ENCODE results near the gene KCNH8.

The KCNH8 gene

DNA sequence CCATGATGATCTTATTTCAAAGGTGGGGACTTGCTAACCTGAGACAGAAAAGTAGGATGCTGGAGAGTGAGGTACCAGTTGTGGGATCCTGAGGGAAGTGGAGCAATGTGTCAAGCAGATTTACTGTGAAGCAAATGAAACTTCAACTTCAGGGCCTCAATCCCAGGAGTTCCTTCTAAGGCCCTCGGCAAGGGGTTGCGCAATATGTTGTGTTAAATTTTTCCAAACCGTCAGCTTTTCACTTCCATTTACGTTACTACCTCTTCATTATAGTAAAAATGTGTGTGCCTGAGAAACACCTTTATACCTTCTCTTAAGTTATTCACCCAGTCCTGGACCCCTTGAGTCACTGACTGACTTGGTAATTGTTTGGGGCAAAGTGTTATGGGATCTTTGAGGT is 42.5 kb upstream of the KCNH8 start:
- peak; percentile 75 for TF ChIP-seq CEBPB (IDR thresholded peaks at IDR 0.05)
- no peak for TF ChIP-seq EGR1 (IDR thresholded peaks at IDR 0.05)

DNA sequence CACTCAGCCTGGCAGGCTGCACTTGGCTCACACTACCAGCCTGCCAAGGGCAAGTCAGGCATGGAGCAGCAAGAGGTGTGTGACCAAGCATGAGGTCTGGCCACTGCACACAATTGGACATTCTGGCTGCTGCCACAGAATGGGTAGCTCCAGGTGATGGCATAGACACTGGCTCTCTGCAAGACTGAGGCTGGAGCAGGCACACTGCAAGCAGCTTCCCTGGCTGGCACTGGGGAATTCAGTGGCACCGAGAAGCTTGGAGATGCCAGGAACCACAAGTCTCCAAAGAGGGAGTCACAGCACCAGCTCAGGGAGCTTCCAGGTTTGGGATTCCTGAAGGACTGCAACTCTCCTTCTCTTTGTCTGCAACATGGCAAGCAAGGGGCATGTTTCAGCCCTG is 42.0 kb upstream of the KCNH8 start:
- TF ChIP-seq NFIC (IDR thresholded peaks at IDR 0.05): no peak
- TF ChIP-seq CEBPB (IDR thresholded peaks at IDR 0.05): no peak
- TF ChIP-seq FOXM1 (IDR thresholded peaks at IDR 0.05; ENCODE audit: borderline replicate concordance, low read depth): no peak
- TF ChIP-seq, protein P1, sequence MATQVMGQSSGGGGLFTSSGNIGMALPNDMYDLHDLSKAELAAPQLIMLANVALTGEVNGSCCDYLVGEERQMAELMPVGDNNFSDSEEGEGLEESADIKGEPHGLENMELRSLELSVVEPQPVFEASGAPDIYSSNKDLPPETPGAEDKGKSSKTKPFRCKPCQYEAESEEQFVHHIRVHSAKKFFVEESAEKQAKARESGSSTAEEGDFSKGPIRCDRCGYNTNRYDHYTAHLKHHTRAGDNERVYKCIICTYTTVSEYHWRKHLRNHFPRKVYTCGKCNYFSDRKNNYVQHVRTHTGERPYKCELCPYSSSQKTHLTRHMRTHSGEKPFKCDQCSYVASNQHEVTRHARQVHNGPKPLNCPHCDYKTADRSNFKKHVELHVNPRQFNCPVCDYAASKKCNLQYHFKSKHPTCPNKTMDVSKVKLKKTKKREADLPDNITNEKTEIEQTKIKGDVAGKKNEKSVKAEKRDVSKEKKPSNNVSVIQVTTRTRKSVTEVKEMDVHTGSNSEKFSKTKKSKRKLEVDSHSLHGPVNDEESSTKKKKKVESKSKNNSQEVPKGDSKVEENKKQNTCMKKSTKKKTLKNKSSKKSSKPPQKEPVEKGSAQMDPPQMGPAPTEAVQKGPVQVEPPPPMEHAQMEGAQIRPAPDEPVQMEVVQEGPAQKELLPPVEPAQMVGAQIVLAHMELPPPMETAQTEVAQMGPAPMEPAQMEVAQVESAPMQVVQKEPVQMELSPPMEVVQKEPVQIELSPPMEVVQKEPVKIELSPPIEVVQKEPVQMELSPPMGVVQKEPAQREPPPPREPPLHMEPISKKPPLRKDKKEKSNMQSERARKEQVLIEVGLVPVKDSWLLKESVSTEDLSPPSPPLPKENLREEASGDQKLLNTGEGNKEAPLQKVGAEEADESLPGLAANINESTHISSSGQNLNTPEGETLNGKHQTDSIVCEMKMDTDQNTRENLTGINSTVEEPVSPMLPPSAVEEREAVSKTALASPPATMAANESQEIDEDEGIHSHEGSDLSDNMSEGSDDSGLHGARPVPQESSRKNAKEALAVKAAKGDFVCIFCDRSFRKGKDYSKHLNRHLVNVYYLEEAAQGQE (IDR thresholded peaks at IDR 0.05; ENCODE audit: low read depth): no peak
- TF ChIP-seq CREB1 (IDR thresholded peaks at IDR 0.05; ENCODE audit: low read depth): no peak
- no peak for TF ChIP-seq RAD21 (IDR thresholded peaks at IDR 0.05; ENCODE audit: low read depth)
- no peak for TF ChIP-seq EGR1 (IDR thresholded peaks at IDR 0.05)
- TF ChIP-seq, protein P2, sequence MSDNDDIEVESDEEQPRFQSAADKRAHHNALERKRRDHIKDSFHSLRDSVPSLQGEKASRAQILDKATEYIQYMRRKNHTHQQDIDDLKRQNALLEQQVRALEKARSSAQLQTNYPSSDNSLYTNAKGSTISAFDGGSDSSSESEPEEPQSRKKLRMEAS (IDR thresholded peaks at IDR 0.05): no peak
- TF ChIP-seq, protein P3, sequence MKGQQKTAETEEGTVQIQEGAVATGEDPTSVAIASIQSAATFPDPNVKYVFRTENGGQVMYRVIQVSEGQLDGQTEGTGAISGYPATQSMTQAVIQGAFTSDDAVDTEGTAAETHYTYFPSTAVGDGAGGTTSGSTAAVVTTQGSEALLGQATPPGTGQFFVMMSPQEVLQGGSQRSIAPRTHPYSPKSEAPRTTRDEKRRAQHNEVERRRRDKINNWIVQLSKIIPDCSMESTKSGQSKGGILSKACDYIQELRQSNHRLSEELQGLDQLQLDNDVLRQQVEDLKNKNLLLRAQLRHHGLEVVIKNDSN (IDR thresholded peaks at IDR 0.05): no peak
- TF ChIP-seq YY1 (IDR thresholded peaks at IDR 0.05; ENCODE audit: low read depth): no peak
- TF ChIP-seq TEAD4 (IDR thresholded peaks at IDR 0.05): no peak
- no peak for TF ChIP-seq EP300 (IDR thresholded peaks at IDR 0.05; ENCODE audit: borderline replicate concordance)
- no peak for TF ChIP-seq TCF12 (IDR thresholded peaks at IDR 0.05; ENCODE audit: low read depth)
- TF ChIP-seq TAF1 (IDR thresholded peaks at IDR 0.05; ENCODE audit: low read depth): no peak
- no peak for TF ChIP-seq ZBTB7A (IDR thresholded peaks at IDR 0.05; ENCODE audit: low read depth)

DNA sequence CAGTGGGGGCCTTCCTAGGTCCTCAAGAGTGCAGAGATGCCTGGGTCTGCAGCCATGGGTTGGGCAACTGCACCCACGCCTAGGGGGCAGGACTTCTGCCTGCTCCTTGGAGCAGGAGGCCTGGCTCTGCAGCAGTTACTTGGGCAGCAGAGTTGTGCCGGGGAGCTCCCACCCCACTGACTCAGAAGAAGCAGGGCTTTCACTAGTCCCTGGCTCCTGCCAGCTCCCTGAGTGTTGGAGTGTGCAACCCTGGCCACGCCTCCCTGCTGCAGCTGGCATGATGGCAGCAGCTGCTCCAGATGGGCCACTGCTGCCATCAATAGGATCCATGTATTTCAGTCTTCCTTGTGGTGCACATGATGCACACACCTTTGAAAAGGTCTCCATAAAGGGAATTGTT is 40.6 kb upstream of the KCNH8 start:
- TF ChIP-seq ZBTB7A (IDR thresholded peaks at IDR 0.05; ENCODE audit: low read depth): no peak

DNA sequence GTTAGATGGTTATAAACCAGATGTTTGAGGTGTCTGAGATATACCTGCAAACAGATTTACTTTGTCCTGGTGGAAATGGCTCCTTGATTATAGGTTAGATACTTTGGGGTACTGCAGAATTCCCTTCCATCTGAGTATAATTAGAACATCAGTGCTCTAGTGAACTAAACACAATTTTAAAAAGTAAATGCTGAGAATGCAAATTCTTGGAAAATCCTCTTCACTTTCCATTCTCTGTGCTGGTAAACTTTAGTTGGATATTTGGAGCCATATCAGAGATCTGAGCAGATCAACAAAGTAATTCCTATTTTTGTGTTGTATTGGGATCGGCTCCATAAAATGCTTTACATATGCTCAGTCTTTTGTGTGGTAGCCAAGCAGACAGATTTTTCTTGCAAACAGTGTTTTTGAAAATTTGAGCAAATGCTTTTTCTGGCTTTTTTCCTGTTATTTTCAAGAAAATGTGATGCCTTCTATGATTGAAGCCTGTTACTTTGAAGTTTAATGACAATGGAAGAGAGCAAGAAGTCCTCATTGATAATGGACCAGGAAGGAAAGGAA is 37.9 kb upstream of the KCNH8 start:
- TF ChIP-seq TEAD4 (IDR thresholded peaks at IDR 0.05): no peak

DNA sequence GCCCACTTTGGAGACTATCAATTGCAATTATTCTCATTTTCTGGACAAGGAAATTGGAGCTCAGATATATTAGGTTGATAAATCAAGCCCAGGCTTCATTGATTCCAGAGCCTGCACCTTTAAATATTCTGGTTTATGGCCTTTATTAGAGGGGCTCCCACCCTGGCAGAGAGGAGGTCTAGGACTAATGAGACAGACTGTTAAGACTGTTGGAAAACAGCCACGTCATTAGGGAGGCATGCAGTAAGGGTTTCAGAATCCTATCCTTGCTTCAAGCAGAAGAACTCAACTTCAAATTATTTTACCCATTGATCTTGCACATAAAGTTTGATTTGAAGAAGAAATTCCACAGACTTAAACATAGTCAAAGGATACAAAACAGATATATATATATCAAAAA is 33.8 kb upstream of the KCNH8 start:
- TF ChIP-seq YY1 (IDR thresholded peaks at IDR 0.05; ENCODE audit: low read depth) (no peak), RAD21 (IDR thresholded peaks at IDR 0.05; ENCODE audit: low read depth) (no peak), FOXM1 (IDR thresholded peaks at IDR 0.05; ENCODE audit: borderline replicate concordance, low read depth) (no peak), TEAD4 (IDR thresholded peaks at IDR 0.05) (no peak), ZBTB7A (IDR thresholded peaks at IDR 0.05; ENCODE audit: low read depth) (no peak)

DNA sequence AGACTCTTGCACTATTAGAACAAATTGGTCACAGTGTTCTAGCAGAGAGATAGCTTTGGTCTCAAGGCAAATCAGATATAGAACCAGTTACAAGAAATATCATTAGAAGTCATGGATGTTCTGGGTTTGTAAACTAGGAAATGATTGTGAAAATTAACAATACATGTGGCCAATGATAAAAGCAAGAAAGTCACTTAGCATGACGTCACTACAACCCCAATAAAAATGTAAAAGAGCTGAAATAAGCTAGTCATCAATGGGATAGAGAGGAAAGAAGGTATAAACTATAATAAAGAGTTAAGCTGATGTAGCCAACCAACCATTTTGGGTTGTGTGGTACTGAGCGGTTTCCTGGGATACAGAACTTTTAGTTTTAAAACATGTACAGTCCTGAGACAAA is 32.1 kb upstream of the KCNH8 start:
- TF ChIP-seq EP300 (IDR thresholded peaks at IDR 0.05; ENCODE audit: borderline replicate concordance): no peak
- no peak for TF ChIP-seq FOXM1 (IDR thresholded peaks at IDR 0.05; ENCODE audit: borderline replicate concordance, low read depth)

DNA sequence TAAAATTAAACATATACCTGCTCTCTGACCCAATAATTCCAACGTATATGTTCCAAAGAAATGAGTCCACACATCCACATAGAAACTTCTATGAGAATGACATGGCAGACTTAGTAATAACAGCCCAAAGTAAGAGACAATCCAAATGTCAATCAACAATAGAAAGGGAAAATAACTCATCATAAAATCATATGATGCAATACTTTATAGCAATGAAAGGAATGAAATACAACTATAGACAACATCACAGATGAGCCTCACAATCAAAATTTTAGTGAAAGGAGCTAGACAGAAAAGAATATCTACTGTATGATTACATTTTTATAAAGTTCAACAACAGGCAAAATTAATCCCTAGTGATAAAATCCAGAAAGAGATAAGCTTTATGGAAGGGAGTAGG is 23.6 kb upstream of the KCNH8 start:
- no peak for TF ChIP-seq EP300 (IDR thresholded peaks at IDR 0.05; ENCODE audit: borderline replicate concordance)
- TF ChIP-seq EGR1 (IDR thresholded peaks at IDR 0.05): no peak
- no peak for TF ChIP-seq YY1 (IDR thresholded peaks at IDR 0.05; ENCODE audit: low read depth)
- TF ChIP-seq, protein P3 (IDR thresholded peaks at IDR 0.05): no peak
- TF ChIP-seq NFIC (IDR thresholded peaks at IDR 0.05): no peak
- no peak for TF ChIP-seq CEBPB (IDR thresholded peaks at IDR 0.05)
- no peak for TF ChIP-seq CREB1 (IDR thresholded peaks at IDR 0.05; ENCODE audit: low read depth)
- TF ChIP-seq, protein P1 (IDR thresholded peaks at IDR 0.05; ENCODE audit: low read depth): no peak

DNA sequence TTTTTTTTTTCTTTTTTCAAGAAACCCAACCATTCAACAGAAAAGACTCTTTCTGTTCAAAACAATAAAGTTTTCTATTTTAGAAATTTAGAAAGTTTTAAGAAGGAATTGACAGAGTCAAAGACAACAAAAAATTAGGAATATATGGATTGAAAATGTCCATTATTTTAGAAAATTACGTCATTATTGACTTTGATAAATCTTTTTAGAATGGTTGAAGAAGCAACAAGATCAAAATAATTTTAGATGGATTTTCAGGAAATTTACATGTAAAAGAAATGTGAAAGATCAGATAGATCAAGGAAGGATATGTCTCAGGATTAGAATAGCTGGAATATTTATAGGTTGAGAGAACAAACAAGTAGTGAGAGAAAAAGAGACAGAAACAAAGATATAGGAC is 8.4 kb upstream of the KCNH8 start:
- TF ChIP-seq TCF12 (IDR thresholded peaks at IDR 0.05; ENCODE audit: low read depth) (no peak), RAD21 (IDR thresholded peaks at IDR 0.05; ENCODE audit: low read depth) (no peak), TEAD4 (IDR thresholded peaks at IDR 0.05) (no peak), CEBPB (IDR thresholded peaks at IDR 0.05) (no peak), ZBTB7A (IDR thresholded peaks at IDR 0.05; ENCODE audit: low read depth) (no peak), EGR1 (IDR thresholded peaks at IDR 0.05) (no peak), CREB1 (IDR thresholded peaks at IDR 0.05; ENCODE audit: low read depth) (no peak)
- TF ChIP-seq, protein P2 (IDR thresholded peaks at IDR 0.05): no peak
